Activated B cell treated with CpG ODN at 0.5 μM for 24 hours (primary cell): ENCODE data around the gene GGCT. TPM values are rescaled to one million over a fixed set of nuclear protein-coding genes. Genes with fewer than 3 reads are reported as not detected.

ENCODE experiments used
- ATAC-seq: fragments of 200-7000 bp; cut with Tn5 transposase; one replicate; pipeline ENCODE4 v1.10.0; 2021; ENCODE audit warnings: low read depth, mild to moderate bottlenecking, moderate library complexity
- CTCF ChIA-PET: fragments of 350-600 bp; sonication (Branson Sonifier 250); formaldehyde crosslinking; loops from one replicate; lab custom pipeline; 2021; ENCODE audit warnings: antibody characterized with exemption; lab: Charles Lee
- POLR2A ChIA-PET: fragments of 350-600 bp; sonication (Branson Sonifier 250); formaldehyde crosslinking; loops from one replicate; lab custom pipeline; 2021; ENCODE audit warnings: antibody characterized with exemption; lab: Charles Lee
- DNase-seq: peaks from one replicate; pipeline ENCODE4 v3.0.0; 2022
- H3K27ac Mint-ChIP-seq: one replicate; pipeline ENCODE4 v1.8.0; 2020; ENCODE audit warnings: mixed read lengths
- H3K27me3 Mint-ChIP-seq: one replicate; pipeline ENCODE4 v1.8.0; 2021; ENCODE audit warnings: mixed read lengths
- H3K36me3 Mint-ChIP-seq: one replicate; pipeline ENCODE4 v1.8.0; 2021; ENCODE audit warnings: low read depth, mixed read lengths
- H3K4me1 Mint-ChIP-seq: one replicate; pipeline ENCODE4 v1.8.0; 2021; ENCODE audit warnings: mixed read lengths
- H3K4me3 Mint-ChIP-seq: one replicate; pipeline ENCODE4 v1.8.0; 2020; ENCODE audit warnings: mild to moderate bottlenecking, mixed read lengths
- H3K9me3 Mint-ChIP-seq: one replicate; pipeline ENCODE4 v1.8.0; 2020; ENCODE audit warnings: mixed read lengths
- CTCF ChIP-seq: fragments of 200-600 bp; IDR thresholded peaks from one replicate; pipeline ENCODE4 v1.8.0; 2022; ENCODE audit warnings: antibody characterized with exemption, mild to moderate bottlenecking
- intact Hi-C: fragments of 100-400 bp; cut with micrococcal nuclease; formaldehyde crosslinking; loops from one replicate; pipeline ENCODE4 v1.15.1; 2024
- total RNA-seq: library from RNA; stranded (reverse); gene quantifications from 2 replicates; pipeline ENCODE4 v1.2.3, GENCODE V29; 2022

GGCT gene
- total RNA-seq, 1 donor from 2014 or later: 24.4 TPM

GRCh38 chr7:30448461-30449189 is 56.0 kb downstream of the GGCT start:
- peaks cover 53% of the 10 kb centered on the region for H3K36me3 Mint-ChIP-seq
- no peaks in the 10 kb centered on the region for H3K9me3 Mint-ChIP-seq
- CTCF ChIA-PET: no interaction called here
- H3K27ac Mint-ChIP-seq: no peak overlapping the region
- DNase-seq (no peak), ATAC-seq (no peak)
- H3K4me1 Mint-ChIP-seq: peaks cover 6% of the 10 kb centered on the region
- TF ChIP-seq CTCF: no peak
- no peaks in the 10 kb centered on the region for H3K27me3 Mint-ChIP-seq
- intact Hi-C loops: loop anchor here (5.0 kb wide), 6 partner anchors 51 to 421 kb away; partner anchors contain the start of genes FKBP14 and PLEKHA8
- H3K4me3 Mint-ChIP-seq: no peak overlapping the region
- POLR2A ChIA-PET: interaction anchor here (1.5 kb wide), 1 partner anchor 16 kb away, joined by 4 read pairs; no protein-coding TSS in a partner anchor

GRCh38 chr7:30447466-30447865 is 57.2 kb downstream of the GGCT start:
- Mint-ChIP-seq H3K27me3 (no peaks in the 10 kb centered on the region), H3K4me3 (no peak overlapping the region), H3K27ac (no peak overlapping the region), H3K9me3 (no peaks in the 10 kb centered on the region), H3K4me1 (peaks cover 6% of the 10 kb centered on the region), H3K36me3 (peaks cover 42% of the 10 kb centered on the region)
- intact Hi-C loops: loop anchor here (5.0 kb wide), 6 partner anchors 50 to 420 kb away; partner anchors contain the start of genes FKBP14 and PLEKHA8
- CTCF ChIA-PET: interaction anchor here (1.4 to 2.8 kb wide), 2 partner anchors 25 to 51 kb away, joined by 3 to 14 read pairs; no protein-coding TSS in a partner anchor
- ATAC-seq: no peak
- POLR2A ChIA-PET: interaction anchor here (0.8 to 1.5 kb wide), 2 partner anchors 18 to 31 kb away, joined by 4 read pairs; partner anchors contain the start of gene NOD1
- TF ChIP-seq CTCF: no peak
- DNase-seq: no peak

Other genes starting within 250 kb of the GGCT start
- 18.7 and 21.4 TPM in 2 replicates for gene ZNRF2, start 220.2 kb downstream of the GGCT start, total RNA-seq
- gene NOD1, start 26.0 kb downstream of the GGCT start, total RNA-seq: 11.7 and 14.0 TPM in 2 replicates
- 197 and 214 TPM in 2 replicates for gene GARS1, start 90.0 kb upstream of the GGCT start, total RNA-seq
- gene CRHR2, start 177.6 kb upstream of the GGCT start, total RNA-seq: not detected in 2 replicates
- 0.11 and 0.17 TPM in 2 replicates for gene INMT, start 247.3 kb upstream of the GGCT start, total RNA-seq